M059J (cell line): ENCODE measurements around the gene PDSS2. TPM values are rescaled to one million over a fixed set of nuclear protein-coding genes. Genes with fewer than 3 reads are reported as not detected.
"Not testable (repeated sequence)": the region's sequence is repeated elsewhere in the genome, so short reads cannot be mapped to it uniquely, and the experiment has no call there.

Experiments
- DNase-seq: peaks from one replicate; pipeline ENCODE4 v3.0.0-alpha.2; 2012; ENCODE audit warnings: low read depth
- total RNA-seq: library from RNA; depleted of rRNA; stranded (reverse); fragments of >200 nt; shearing (Covaris generic); gene quantifications from 2 replicates; pipeline ENCODE4 v1.2.3, GENCODE V29; 2014

The PDSS2 gene
- total RNA-seq, 1 experiment from 2014 or later: 18.9 TPM

GRCh38 chr6:107475360-107475759 is 16.0 kb upstream of the PDSS2 start:
- DNase-seq: not testable (repeated sequence)

GRCh38 chr6:107473660-107474059 is 14.3 kb upstream of the PDSS2 start:
- no peak for DNase-seq

DNA sequence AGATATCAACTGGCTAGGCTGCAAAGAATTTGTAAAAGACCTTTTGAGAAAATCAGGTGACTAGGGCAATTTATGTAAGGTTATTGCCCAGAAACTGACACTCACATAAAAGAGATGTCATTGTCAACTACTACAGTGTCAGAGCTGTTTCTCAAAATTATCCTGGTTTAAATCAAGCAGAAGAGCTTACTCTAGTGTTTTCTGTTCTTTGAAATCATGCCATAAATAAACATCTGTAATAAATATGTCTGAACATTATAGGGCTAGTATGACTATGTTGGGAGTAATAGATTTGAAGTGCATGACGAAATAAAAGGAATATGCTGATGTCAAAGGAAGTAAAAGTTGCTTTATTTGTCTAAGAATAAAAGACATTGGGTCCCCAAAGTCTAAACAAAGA is 11.0 kb upstream of the PDSS2 start:
- DNase-seq: no peak

DNA sequence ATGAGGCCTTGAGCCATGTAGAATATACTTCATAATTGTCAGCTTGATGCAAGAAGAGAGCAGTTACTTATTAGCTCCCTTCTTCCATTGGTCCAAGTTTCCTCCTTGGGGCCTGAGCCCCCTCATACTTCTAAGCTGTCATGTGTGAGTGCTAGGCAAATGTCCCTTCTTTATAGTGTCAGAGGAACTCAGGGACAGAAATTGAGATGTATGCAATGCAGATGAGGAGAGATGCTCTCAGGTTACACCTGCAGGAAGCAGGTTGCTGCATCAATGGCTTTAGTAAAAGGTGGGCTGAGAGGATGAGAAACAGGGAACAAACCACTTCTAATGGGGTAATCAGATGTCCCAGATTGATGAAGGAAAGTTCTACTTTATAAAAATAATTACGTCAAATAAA is 6.7 kb upstream of the PDSS2 start:
- DNase-seq: no peak

DNA sequence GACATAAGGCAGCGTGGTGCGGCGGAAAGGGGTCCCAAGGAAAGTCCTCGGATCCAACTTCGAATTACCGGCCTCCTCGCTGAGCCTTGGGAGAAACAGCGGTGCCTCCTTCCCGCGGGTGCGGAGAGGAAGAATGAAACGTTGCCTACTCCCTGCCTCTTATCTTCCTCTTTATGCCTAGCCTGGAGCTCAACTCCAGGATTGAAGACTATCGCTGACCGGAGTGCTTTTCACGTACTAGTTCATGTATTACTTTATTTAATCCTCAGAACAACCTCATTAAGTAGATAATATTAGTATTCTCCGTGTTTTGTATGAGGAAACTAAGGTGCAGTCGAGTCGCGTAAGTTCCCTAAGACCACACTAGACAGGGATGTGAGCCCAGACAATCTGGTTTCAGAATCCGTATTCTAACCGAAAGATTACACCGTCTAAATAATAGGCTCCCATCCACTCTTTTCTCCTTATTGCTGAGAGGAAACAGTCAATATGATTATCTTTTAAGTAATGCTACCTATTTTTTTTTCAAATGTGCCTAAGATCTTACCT is 793 bp upstream of the PDSS2 start:
- DNase-seq: no peak

DNA sequence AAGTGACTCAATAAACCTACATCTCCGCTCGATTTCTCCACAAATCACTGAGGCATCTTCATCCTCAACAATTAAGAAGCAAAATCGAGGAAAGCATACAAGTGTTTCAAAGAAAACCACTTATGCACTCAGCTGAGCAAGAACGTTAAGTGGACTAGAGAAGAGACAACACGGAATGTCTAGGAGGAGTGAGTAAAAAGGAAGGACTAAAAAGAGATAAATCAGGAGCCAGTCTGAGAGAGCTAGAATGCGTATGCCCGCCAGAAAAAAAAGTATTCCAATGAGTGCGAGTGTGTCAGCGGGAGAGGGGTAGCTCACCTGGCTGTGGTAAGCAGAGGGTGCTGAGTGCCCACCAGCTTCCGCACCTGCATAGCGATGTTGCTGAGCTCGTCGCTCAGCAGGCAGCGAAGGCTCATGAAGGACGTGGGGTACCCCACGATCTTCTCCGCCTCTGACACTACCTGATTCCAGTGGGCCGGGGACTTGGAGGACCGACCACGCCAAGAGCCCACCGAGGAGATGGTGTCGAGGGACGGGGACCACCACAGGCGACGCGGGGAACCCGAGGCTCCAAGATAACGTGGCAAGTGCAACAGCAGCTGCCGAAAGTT is 587 bp downstream of the PDSS2 start:
- DNase-seq: peak; percentile 42

DNA sequence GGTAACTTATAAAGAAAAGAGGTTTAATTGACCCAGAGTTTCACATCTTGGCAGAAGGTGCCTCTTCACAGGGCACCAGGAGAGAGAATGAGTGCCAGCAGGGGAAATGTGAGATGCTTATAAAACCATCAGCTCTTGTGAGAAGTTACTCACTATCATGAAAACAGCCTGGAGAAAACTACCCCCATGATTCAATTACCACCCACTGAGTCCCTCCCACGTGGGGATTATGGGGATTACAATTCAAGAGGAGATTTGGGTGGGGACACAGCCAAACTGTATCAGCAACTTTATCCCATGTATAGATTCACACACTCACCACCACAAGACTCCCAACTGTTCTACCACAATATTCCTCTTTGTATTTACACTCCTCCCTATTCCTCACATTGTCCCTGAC is 10.6 kb downstream of the PDSS2 start:
- DNase-seq: no peak

- no peak for DNase-seq
Measured at GRCh38 chr6:107447663-107448216, 11.6 kb downstream of the PDSS2 start.

- peak; percentile 14 for DNase-seq
Measured at GRCh38 chr6:107444277-107444676, 15.1 kb downstream of the PDSS2 start.

DNA sequence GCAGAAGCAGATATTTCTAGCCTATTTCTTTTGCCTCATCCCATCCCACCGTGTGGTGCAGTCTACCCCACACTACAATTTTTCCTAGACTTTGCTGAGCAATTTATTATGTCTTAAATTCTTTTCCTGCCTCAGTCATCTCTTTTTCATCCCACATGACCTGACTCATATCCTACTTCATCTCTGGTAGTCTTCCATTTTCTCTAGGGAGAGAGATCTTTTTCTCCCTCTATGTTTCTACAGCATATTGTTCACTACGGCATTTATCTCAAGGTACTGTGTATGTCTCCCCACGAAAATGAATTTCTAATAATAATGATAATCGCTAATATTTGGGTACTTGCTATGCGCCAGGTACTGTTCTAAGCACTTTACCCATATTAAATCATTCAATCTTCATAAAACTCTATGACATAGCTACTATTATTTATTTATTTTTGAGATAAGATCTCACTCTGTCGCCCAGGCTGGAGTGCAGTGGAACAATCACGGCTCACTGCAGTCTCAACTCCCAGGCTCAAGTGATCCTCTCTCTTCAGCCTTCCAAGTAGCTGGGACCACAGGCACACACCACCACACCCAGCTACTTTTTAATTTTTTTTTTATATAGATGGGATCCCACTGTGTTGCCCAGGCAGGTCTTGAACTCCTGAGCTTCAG is 15.6 kb downstream of the PDSS2 start:
- DNase-seq: peak; percentile 65

DNA sequence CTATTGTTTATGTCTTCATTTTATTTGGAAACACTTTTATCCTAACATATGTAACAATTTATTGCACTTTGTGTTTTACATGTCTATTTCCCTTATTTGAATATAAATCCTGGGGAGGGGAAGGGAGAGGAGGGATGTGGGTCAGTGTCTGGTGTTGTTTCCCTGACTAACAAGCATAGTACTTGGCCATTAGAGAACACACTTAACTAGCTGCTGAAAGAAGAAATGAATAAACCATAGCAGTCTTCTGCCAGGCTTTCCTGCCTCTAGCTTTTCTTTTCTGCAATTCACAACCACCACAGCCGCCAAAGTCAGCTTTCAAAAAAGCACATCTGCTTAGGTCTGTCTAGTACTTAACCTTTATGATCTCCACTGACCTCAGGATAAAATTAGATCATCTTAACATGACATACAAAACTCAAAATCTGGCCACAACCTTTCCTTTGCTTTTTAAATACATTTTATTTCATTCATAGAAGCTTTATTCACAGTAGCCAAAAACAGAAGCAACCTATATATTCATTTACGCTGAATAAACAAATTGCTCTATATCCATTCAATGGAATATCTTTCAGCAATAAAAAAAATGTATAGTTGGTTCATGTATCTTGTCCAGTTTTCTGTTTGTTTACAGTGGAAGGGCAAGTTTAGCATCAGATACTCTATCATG is 16.3 kb downstream of the PDSS2 start:
- peak; percentile 11 for DNase-seq

DNA sequence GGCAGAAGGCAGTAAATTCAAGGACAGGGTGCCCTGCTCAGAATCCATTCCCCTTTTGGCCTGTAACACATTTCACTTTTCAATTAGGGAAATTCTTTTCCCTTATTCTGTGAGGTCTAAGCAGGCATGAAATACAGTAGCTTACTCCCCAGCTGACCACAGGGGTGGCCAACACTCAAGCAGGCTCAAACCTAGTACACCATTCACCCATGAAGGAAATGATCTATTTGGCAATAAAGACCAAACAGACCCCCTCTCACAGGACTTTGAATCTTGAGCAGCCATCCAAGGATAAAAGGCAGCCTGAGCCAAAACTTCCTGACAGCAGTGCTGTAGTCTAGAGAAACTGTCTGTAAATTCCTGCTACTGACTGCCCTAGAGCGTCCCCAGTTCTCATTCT is 17.7 kb downstream of the PDSS2 start:
- DNase-seq: no peak

GRCh38 chr6:107440936-107441335 is 18.4 kb downstream of the PDSS2 start:
- no peak for DNase-seq

GRCh38 chr6:107439406-107439805 is 20.0 kb downstream of the PDSS2 start:
- no peak for DNase-seq

- no peak for DNase-seq
Measured at GRCh38 chr6:107437691-107438090, 21.7 kb downstream of the PDSS2 start.

GRCh38 chr6:107436881-107437280 is 22.5 kb downstream of the PDSS2 start:
- no peak for DNase-seq

DNA sequence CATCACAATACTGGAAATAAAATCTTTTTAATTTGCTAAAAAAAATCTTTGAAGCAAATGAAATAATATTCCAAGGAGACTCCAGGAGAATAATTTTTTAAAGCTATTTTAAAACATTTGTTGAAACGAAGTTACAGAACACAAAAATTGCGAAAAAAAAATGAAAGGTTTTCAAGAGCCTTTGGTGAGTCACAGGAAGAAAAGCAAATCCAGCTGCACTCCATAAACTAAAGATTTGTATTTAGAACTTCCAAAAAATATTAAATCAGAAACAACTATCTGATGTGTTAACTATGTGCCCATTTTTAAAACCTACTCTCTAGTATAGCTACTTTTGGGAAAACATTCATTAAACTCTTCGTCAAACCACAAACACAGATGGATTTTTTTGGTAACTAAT is 23.6 kb downstream of the PDSS2 start:
- no peak for DNase-seq

- DNase-seq: peak; percentile 11
Measured at GRCh38 chr6:107434812-107435211, 24.6 kb downstream of the PDSS2 start.

GRCh38 chr6:107425951-107426350 is 33.4 kb downstream of the PDSS2 start:
- DNase-seq: not testable (repeated sequence)

- DNase-seq: no peak
Measured at GRCh38 chr6:107423474-107423990, 35.8 kb downstream of the PDSS2 start.

DNA sequence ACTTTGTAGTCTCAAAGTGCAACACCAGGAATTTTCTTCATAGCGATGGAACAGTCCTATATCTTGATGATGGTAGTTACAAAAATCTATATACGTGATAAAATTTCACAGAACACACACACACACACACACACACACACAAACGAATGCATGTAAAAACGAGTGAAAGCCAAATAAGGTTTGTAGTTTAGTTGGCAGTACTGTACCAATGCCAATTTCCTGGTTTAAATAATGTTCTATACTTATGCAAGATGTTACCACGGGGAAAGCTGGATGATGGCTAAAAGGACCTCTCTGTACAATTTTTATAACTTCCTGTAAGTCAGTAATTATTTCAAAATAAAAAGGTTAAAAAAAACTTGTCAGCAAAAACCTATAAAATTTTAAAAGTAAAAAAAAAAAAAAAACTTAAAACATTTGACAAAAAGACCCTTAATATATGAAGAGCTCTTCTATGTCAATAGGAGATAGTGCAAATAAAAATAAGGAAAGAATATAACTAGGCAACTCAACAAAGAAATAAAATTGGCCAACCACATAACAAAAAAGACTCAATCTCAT is 37.6 kb downstream of the PDSS2 start:
- no peak for DNase-seq

DNA sequence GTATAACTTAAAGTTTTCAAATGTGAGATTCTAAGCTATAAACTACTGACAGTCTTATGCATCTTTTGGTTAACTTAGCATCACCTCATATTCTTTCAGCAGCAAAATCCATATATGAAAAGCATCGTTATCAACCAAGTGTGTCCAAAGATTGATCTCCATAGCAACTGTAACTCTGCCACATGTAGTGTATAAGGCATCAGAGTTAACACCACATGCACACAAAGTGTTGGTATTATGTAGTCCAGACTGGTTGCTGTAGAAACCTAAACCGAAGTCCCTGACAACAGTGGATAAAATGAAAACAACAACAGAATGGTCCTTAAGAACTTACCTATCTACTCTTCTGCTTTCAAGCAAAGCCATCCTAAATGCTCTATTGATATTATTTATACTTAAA is 39.6 kb downstream of the PDSS2 start:
- peak; percentile 60 for DNase-seq
